ENCODE measurements around the gene OR5A1.

The OR5A1 gene

GRCh38 chr11:59475176-59475575, 38.9 kb downstream of the OR5A1 start:
- no peak for DNase-seq (ENCODE audit: low spot score)

DNA sequence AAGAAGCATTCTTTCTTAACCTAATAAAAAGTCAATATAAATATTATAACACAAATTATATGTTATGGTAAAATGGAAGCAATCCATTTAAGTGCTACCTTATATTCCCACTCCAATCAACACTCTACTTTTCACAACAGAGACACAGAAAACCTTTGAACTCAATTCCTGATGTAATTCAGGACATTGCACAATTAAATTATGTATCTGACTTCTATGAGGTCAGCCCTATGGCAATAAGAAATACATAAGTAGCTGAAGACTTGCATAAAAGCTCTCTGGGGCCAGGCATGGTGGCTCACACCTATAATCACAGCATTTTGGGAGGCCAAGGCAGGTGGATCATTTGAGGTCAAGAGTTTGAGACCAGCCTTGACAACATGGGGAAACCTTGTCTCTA, 43.6 kb downstream of the OR5A1 start:
- no peak for DNase-seq (ENCODE audit: low spot score)

GRCh38 chr11:59480359-59480758, 44.1 kb downstream of the OR5A1 start:
- DNase-seq (ENCODE audit: low spot score): no peak

Measured in SK-N-DZ (cell line).